ENCODE measurements around the gene NBR1. TPM values are rescaled to one million over a fixed set of nuclear protein-coding genes. Genes with fewer than 3 reads are reported as not detected.
A peak's percentile ranks its signal among the peaks of the same experiment; 100 is the strongest.
"Not testable (repeated sequence)": the region's sequence is repeated elsewhere in the genome, so short reads cannot be mapped to it uniquely, and the experiment has no call there.

The NBR1 gene
- total RNA-seq, 1 experiment from 2014 or later, result 93.7 TPM

DNA sequence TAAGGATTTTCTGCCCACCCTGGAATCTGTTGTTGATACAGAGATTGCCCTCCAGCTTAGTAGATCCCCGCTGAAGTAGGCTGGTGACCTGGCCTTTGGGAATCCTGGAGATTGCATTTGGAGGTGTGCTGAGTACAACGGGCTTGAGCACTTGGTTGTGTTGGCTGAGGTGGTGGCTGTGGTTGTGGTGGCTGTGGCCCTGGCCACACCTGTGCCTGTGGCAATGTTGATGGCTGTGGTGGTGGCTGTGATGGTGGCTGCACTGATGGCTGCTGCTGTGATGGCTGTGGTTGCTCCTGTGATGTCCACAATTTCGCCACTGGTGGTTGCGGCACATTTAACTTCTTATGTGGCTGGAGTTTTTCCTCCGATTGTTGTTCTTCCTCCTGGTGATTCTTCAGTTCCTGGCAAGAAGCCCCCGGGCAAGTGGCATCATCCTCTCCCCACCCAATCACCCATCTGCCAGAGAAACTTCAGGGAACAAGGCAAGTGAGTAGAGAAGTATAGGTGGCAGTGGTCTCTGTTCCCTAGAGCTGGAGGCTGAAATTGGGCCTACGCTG lies 53.2 kb downstream of the NBR1 start:
- Histone ChIP-seq H3F3A (ENCODE audit: insufficient read depth, low read depth) (no peaks in the 10 kb centered on the region), H3K4me3 (no peak overlapping the region), H3K27me3 (ENCODE audit: insufficient read depth, low read depth) (no peaks in the 10 kb centered on the region), H3K36me3 (ENCODE audit: low read depth) (no peaks in the 10 kb centered on the region), H3K9me2 (ENCODE audit: insufficient read depth) (no peaks in the 10 kb centered on the region), H3K27ac (no peak overlapping the region), H2AFZ (no peak overlapping the region), H3K4me2 (no peak overlapping the region), H4K20me1 (ENCODE audit: insufficient read depth) (no peaks in the 10 kb centered on the region), H3K79me2 (ENCODE audit: low read depth) (no peaks in the 10 kb centered on the region), H3K4me1 (replicated peaks; ENCODE audit: insufficient read depth) (no peaks in the 10 kb centered on the region), H3K9me3 (ENCODE audit: insufficient read depth, low read depth) (no peaks in the 10 kb centered on the region)
- CTCF ChIA-PET, result no interaction called here
- DNase-seq, result no peak
- POLR2A ChIA-PET (ENCODE audit: unreplicated experiment), result no interaction called here
- TF ChIP-seq EZH2 (IDR thresholded peaks at IDR 0.05; ENCODE audit: low read depth), result no peak
- TF ChIP-seq, protein P1, sequence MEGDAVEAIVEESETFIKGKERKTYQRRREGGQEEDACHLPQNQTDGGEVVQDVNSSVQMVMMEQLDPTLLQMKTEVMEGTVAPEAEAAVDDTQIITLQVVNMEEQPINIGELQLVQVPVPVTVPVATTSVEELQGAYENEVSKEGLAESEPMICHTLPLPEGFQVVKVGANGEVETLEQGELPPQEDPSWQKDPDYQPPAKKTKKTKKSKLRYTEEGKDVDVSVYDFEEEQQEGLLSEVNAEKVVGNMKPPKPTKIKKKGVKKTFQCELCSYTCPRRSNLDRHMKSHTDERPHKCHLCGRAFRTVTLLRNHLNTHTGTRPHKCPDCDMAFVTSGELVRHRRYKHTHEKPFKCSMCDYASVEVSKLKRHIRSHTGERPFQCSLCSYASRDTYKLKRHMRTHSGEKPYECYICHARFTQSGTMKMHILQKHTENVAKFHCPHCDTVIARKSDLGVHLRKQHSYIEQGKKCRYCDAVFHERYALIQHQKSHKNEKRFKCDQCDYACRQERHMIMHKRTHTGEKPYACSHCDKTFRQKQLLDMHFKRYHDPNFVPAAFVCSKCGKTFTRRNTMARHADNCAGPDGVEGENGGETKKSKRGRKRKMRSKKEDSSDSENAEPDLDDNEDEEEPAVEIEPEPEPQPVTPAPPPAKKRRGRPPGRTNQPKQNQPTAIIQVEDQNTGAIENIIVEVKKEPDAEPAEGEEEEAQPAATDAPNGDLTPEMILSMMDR (conservative IDR thresholded peaks at IDR 0.05), result no peak
- intact Hi-C loops (cut with micrococcal nuclease; ENCODE audit: unreplicated experiment), result no loop called here
- BruUV-seq (replicated peaks), result no TSS peak

- Histone ChIP-seq H4K20me1 (ENCODE audit: insufficient read depth) (no peaks in the 10 kb centered on the region), H3K79me2 (ENCODE audit: low read depth) (no peaks in the 10 kb centered on the region), H3K4me3 (no peak overlapping the region), H3K27ac (no peak overlapping the region), H3K9me3 (ENCODE audit: insufficient read depth, low read depth) (no peaks in the 10 kb centered on the region), H3K27me3 (ENCODE audit: insufficient read depth, low read depth) (no peaks in the 10 kb centered on the region), H3K4me1 (replicated peaks; ENCODE audit: insufficient read depth) (no peaks in the 10 kb centered on the region), H3F3A (ENCODE audit: insufficient read depth, low read depth) (no peaks in the 10 kb centered on the region), H3K9me2 (ENCODE audit: insufficient read depth) (no peaks in the 10 kb centered on the region), H3K36me3 (ENCODE audit: low read depth) (no peaks in the 10 kb centered on the region), H2AFZ (no peak overlapping the region), H3K4me2 (no peak overlapping the region)
- BruUV-seq (replicated peaks), result no TSS peak
- TF ChIP-seq EZH2 (IDR thresholded peaks at IDR 0.05; ENCODE audit: low read depth), result no peak
- TF ChIP-seq, protein P1 (conservative IDR thresholded peaks at IDR 0.05), result no peak
- intact Hi-C loops (cut with micrococcal nuclease; ENCODE audit: unreplicated experiment), result no loop called here
- no peak for DNase-seq
- ChIA-PET CTCF (no interaction called here), POLR2A (ENCODE audit: unreplicated experiment) (no interaction called here)
Observed at GRCh38 chr17:43226393-43226792, 55.4 kb downstream of the NBR1 start.

DNA sequence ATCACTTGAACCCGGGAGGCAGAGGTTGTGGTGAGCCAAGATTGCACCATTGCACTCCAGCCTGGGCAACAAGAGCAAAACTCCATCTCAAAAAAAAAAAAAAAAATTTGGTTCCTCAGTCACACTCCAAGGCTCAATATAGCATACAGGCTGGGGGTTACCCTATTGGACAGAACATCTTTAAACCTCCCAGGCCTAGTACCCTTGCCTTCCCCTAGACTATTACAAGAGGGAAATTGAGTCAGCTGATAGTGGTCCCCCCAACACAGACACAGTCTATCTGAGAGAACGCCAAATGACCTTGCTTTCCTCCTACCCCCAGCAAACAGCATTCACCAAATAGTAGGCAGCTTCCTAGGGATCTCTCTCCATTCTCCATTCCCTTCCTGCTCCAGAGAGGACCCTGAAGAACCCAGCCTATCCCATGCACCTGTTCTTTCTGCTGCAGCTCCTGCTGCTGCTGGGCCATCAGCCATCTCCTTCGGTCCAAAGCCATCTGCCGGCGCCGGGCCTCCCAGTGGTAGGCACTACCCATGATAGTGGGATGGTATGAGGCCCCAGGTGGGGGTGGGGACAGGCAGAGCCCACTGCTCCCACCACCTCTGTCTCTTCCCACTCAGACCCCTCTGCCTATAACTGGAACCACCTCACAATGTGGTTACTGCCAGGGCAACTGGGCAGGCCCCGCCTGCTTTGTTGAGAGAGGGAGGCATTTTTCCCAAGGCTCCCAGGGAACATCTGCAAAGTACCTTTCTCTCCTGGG lies 57.2 kb downstream of the NBR1 start, which contains the start of gene CCDC200:
Gene CCDC200, minus strand, starts transcription at position 604 of the 763 bp plus-strand sequence. Its CDS starts 69 bp downstream, at position 535.
- H3K27me3 ChIP-seq (ENCODE audit: insufficient read depth, low read depth); BruUV-seq (replicated peaks); H3K9me2 ChIP-seq (ENCODE audit: insufficient read depth); POLR2A ChIA-PET (ENCODE audit: unreplicated experiment); H2AFZ ChIP-seq; H4K20me1 ChIP-seq (ENCODE audit: insufficient read depth); H3F3A ChIP-seq (ENCODE audit: insufficient read depth, low read depth); H3K79me2 ChIP-seq (ENCODE audit: low read depth); intact Hi-C loops (cut with micrococcal nuclease; ENCODE audit: unreplicated experiment); H3K4me2 ChIP-seq; H3K4me1 ChIP-seq (replicated peaks; ENCODE audit: insufficient read depth); CTCF ChIA-PET; H3K4me3 ChIP-seq; H3K9me3 ChIP-seq (ENCODE audit: insufficient read depth, low read depth); DNase-seq; H3K36me3 ChIP-seq (ENCODE audit: low read depth); H3K27ac ChIP-seq: not testable (repeated sequence)

- H4K20me1 ChIP-seq (ENCODE audit: insufficient read depth); H3K9me2 ChIP-seq (ENCODE audit: insufficient read depth); BruUV-seq (replicated peaks); CTCF ChIA-PET; POLR2A ChIA-PET (ENCODE audit: unreplicated experiment); H3K27me3 ChIP-seq (ENCODE audit: insufficient read depth, low read depth); H3K9me3 ChIP-seq (ENCODE audit: insufficient read depth, low read depth); DNase-seq; H2AFZ ChIP-seq; H3K79me2 ChIP-seq (ENCODE audit: low read depth); H3K4me1 ChIP-seq (replicated peaks; ENCODE audit: insufficient read depth); H3K36me3 ChIP-seq (ENCODE audit: low read depth); H3F3A ChIP-seq (ENCODE audit: insufficient read depth, low read depth); intact Hi-C loops (cut with micrococcal nuclease; ENCODE audit: unreplicated experiment): not testable (repeated sequence)
- Histone ChIP-seq H3K4me2 (peak overlapping the region; percentile 62), H3K4me3 (peak overlapping the region; percentile 41), H3K27ac (peak overlapping the region; percentile 23)
Observed at GRCh38 chr17:43231205-43232020, 60.4 kb downstream of the NBR1 start.

DNA sequence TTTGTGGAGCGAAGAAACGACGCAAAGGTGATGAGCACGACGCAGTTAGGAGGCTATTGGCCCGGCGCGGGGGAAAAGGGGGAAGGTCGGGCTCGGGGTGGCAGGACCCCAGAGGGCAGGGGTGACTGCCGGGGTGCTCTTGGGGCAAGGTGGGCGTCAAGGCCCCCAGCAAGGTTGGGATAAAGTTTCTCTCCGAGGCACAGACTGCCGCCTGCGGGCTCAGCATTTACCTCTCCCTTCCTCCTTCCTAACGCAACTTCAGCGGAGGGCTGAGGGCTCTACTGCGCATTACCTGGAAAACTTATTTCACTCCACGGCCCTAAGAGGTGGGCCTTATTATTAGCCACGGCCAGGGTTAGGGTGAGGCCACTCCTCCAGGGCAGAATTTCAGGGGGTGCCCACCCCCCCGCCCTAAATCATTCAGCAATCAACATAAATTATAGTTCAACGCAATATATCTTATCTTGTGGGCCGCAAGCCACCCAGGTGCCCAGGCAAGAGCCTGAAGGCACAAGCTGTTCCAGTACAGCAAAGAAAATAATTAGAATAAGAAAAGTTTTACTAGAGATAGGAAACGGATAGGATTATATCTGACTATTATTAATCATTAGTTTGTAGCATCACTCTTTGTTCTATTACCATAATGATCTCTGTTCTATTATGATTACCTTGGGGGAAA lies 61.1 kb downstream of the NBR1 start:
- H3F3A ChIP-seq (ENCODE audit: insufficient read depth, low read depth); H3K9me2 ChIP-seq (ENCODE audit: insufficient read depth); POLR2A ChIA-PET (ENCODE audit: unreplicated experiment); H3K9me3 ChIP-seq (ENCODE audit: insufficient read depth, low read depth); CTCF ChIA-PET; intact Hi-C loops (cut with micrococcal nuclease; ENCODE audit: unreplicated experiment); H3K36me3 ChIP-seq (ENCODE audit: low read depth); H2AFZ ChIP-seq; H3K27me3 ChIP-seq (ENCODE audit: insufficient read depth, low read depth); H3K4me1 ChIP-seq (replicated peaks; ENCODE audit: insufficient read depth); H3K79me2 ChIP-seq (ENCODE audit: low read depth); H4K20me1 ChIP-seq (ENCODE audit: insufficient read depth): not testable (repeated sequence)
- Histone ChIP-seq H3K4me3 (peak overlapping the region; percentile 41), H3K4me2 (peak overlapping the region; percentile 62), H3K27ac (peak overlapping the region; percentile 23)
- TSS peak; percentile 100 for BruUV-seq (replicated peaks)
- DNase-seq, result peak in 1 of 2 experiments; percentile 51
